Gastroesophageal sphincter (tissue), 3 donors: ENCODE results near the gene PPP3CB.

Experiments
- CTCF ChIP-seq, 4 experiments: fragments of 200-600 bp in 2 of 4; fragments of 450-650 bp in 2 of 4; sonication (generic) in 1 of 4; IDR thresholded peaks; one replicate each; pipeline ENCODE4 v1.5.1; 2017 to 2019; ENCODE audit warnings: antibody characterized with exemption in 4 of 4, mild to moderate bottlenecking in 2 of 4, moderate library complexity in 2 of 4
- POLR2A ChIP-seq, 2 donors: fragments of 450-650 bp; IDR thresholded peaks; one replicate each; pipeline ENCODE4 v1.6.1; 2017; ENCODE audit warnings: antibody characterized with exemption in 2 of 2, mild to moderate bottlenecking in 2 of 2, moderate library complexity in 1 of 2

GRCh38 chr10:73459683-73460314 lies 36.0 kb downstream of the PPP3CB start:
- TF ChIP-seq CTCF (IDR thresholded peaks at IDR 0.05) (no peak), POLR2A (IDR thresholded peaks at IDR 0.05) (no peak)
